Activated naive CD4-positive, alpha-beta T cell treated with anti-CD3 and anti-CD28 coated beads, Interleukin-2, amount 50 U/mL, for 24 hours (primary cell): ENCODE data around the gene NISCH.

ENCODE experiments used
- H3K27ac Mint-ChIP-seq: one replicate; pipeline ENCODE4 v1.8.0; 2021; ENCODE audit warnings: mild to moderate bottlenecking, mixed read lengths
- H3K27me3 Mint-ChIP-seq: one replicate; pipeline ENCODE4 v1.8.0; 2021; ENCODE audit warnings: mixed read lengths
- H3K36me3 Mint-ChIP-seq: one replicate; pipeline ENCODE4 v1.8.0; 2021; ENCODE audit warnings: mixed read lengths
- H3K4me1 Mint-ChIP-seq: one replicate; pipeline ENCODE4 v1.8.0; 2021; ENCODE audit warnings: mixed read lengths
- H3K4me3 Mint-ChIP-seq: one replicate; pipeline ENCODE4 v1.8.0; 2021; ENCODE audit warnings: mild to moderate bottlenecking, mixed read lengths
- H3K9me3 Mint-ChIP-seq: one replicate; pipeline ENCODE4 v1.8.0; 2021; ENCODE audit warnings: mixed read lengths

NISCH gene

DNA sequence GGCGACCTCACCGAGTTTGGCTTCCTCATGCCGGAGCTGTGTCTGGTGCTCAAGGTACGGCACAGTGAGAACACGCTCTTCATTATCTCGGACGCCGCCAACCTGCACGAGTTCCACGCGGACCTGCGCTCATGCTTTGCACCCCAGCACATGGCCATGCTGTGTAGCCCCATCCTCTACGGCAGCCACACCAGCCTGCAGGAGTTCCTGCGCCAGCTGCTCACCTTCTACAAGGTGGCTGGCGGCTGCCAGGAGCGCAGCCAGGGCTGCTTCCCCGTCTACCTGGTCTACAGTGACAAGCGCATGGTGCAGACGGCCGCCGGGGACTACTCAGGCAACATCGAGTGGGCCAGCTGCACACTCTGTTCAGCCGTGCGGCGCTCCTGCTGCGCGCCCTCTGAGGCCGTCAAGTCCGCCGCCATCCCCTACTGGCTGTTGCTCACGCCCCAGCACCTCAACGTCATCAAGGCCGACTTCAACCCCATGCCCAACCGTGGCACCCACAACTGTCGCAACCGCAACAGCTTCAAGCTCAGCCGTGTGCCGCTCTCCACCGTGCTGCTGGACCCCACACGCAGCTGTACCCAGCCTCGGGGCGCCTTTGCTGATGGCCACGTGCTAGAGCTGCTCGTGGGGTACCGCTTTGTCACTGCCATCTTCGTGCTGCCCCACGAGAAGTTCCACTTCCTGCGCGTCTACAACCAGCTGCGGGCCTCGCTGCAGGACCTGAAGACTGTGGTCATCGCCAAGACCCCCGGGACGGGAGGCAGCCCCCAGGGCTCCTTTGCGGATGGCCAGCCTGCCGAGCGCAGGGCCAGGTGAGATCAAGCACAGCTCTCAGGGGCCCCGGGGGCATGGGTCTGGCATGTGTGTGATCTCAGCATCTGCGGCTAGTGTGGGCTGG, 32.6 kb downstream of the NISCH start:
- no peak overlapping the region for H3K27ac Mint-ChIP-seq
- H3K9me3 Mint-ChIP-seq: no peaks in the 10 kb centered on the region
- H3K36me3 Mint-ChIP-seq: peaks cover 2% of the 10 kb centered on the region
- no peaks in the 10 kb centered on the region for H3K27me3 Mint-ChIP-seq
- no peaks in the 10 kb centered on the region for H3K4me1 Mint-ChIP-seq
- no peak overlapping the region for H3K4me3 Mint-ChIP-seq

DNA sequence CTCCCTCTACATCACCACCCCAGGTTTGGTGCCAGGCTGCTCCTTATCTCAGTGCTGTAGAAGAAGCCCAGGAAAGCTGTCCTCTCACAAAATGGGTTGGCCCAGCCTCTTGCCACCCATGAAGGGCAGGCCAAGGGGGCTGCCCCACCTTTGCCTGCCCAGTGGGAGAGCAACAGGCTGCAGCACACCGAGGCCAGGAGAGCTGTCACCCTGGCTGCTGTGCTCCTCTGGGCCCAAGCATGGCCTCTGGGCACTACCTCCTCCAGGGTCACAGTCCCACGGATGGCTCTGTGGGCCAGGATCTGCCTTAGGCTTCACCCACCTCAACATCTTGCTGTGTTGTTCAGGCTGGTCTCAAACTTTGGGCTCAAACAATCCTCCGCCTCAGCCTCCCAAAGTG, 33.3 kb downstream of the NISCH start:
- H3K4me1 Mint-ChIP-seq: no peaks in the 10 kb centered on the region
- H3K36me3 Mint-ChIP-seq: peaks cover 2% of the 10 kb centered on the region
- H3K27ac Mint-ChIP-seq: no peak overlapping the region
- H3K27me3 Mint-ChIP-seq: no peaks in the 10 kb centered on the region
- no peaks in the 10 kb centered on the region for H3K9me3 Mint-ChIP-seq
- no peak overlapping the region for H3K4me3 Mint-ChIP-seq

DNA sequence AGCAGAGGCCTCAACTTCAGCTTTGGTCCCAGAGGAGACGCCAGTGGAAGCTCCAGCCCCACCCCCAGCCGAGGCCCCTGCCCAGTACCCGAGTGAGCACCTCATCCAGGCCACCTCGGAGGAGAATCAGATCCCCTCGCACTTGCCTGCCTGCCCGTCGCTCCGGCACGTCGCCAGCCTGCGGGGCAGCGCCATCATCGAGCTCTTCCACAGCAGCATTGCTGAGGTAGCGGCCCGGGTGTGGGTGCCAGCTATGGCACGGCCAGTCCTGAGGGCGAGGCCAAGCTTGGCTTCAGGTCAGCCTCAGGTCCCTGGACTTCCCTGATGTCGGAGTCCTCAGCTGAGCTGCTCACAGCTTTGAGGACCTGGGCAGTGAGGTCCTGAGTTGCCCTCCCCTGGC, 34.0 kb downstream of the NISCH start:
- H3K36me3 Mint-ChIP-seq: peaks cover 2% of the 10 kb centered on the region
- H3K27me3 Mint-ChIP-seq: no peaks in the 10 kb centered on the region
- H3K4me1 Mint-ChIP-seq: no peaks in the 10 kb centered on the region
- no peak overlapping the region for H3K27ac Mint-ChIP-seq
- H3K9me3 Mint-ChIP-seq: no peaks in the 10 kb centered on the region
- H3K4me3 Mint-ChIP-seq: no peak overlapping the region

DNA sequence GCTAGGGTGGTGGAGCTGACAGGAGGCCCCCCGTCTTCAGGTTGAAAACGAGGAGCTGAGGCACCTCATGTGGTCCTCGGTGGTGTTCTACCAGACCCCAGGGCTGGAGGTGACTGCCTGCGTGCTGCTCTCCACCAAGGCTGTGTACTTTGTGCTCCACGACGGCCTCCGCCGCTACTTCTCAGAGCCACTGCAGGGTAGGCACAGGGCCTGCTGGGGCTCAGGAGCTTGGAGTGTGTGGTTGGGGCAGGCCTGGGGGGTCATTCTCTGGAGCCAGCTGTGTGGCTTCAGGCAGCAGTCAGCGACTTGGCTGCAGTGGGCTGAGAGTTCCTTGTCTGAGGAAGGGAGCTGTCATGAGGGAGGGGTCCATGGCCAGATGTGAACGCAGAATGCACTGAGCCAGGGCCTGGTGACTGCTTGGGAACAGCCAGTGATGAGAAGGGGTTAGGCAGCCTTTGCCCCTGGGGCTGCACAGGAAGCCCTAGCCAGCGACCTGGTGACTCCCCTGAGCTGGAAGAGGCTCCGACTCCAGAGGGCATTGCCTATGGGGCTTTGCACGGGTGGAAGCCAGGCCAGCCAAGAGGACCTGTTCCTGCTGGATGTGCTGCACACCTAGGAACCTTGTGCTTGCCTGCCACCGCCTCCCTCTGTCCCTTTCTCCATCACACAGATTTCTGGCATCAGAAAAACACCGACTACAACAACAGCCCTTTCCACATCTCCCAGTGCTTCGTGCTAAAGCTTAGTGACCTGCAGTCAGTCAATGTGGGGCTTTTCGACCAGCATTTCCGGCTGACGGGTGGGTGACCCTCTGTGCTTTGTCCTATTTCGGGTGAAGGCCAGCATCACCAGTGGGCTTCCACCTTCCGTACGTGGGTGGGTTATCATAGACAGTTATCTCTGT, 34.9 kb downstream of the NISCH start:
- Mint-ChIP-seq H3K4me3 (no peak overlapping the region), H3K27me3 (no peaks in the 10 kb centered on the region), H3K36me3 (peaks cover 2% of the 10 kb centered on the region), H3K9me3 (no peaks in the 10 kb centered on the region), H3K27ac (no peak overlapping the region), H3K4me1 (no peaks in the 10 kb centered on the region)

DNA sequence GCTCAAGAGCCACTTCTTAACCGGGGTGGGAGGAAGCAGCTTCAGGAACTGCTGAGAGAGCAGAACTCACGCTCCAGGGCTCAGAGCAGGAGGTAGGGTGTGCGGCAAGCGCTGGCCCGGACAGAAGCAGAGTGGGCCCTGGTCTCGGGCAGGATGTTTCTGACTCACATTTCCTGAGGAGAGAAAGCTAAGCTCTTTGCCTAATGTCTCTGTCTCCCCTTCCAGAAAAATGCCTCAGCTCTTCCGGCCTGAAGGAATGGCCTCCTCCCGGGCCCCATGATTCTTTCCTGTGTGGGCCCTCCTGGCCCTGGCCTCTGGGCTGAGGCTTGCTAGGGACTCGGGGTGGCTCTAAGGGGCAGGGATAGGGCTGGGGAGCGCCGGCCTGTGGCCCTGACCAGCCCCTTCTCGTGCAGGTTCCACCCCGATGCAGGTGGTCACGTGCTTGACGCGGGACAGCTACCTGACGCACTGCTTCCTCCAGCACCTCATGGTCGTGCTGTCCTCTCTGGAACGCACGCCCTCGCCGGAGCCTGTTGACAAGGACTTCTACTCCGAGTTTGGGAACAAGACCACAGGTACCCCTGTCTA, 35.6 kb downstream of the NISCH start:
- Mint-ChIP-seq H3K4me1 (no peaks in the 10 kb centered on the region), H3K4me3 (no peak overlapping the region), H3K36me3 (peaks cover 2% of the 10 kb centered on the region), H3K27ac (no peak overlapping the region), H3K9me3 (no peaks in the 10 kb centered on the region), H3K27me3 (no peaks in the 10 kb centered on the region)

DNA sequence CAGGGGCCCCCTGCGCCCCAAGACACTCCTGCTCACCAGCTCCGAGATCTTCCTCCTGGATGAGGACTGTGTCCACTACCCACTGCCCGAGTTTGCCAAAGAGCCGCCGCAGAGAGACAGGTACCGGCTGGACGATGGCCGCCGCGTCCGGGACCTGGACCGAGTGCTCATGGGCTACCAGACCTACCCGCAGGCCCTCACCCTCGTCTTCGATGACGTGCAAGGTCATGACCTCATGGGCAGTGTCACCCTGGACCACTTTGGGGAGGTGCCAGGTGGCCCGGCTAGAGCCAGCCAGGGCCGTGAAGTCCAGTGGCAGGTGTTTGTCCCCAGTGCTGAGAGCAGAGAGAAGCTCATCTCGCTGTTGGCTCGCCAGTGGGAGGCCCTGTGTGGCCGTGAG, 36.7 kb downstream of the NISCH start:
- peaks cover 2% of the 10 kb centered on the region for H3K36me3 Mint-ChIP-seq
- no peak overlapping the region for H3K4me3 Mint-ChIP-seq
- H3K27ac Mint-ChIP-seq: no peak overlapping the region
- H3K9me3 Mint-ChIP-seq: no peaks in the 10 kb centered on the region
- no peaks in the 10 kb centered on the region for H3K4me1 Mint-ChIP-seq
- no peaks in the 10 kb centered on the region for H3K27me3 Mint-ChIP-seq

DNA sequence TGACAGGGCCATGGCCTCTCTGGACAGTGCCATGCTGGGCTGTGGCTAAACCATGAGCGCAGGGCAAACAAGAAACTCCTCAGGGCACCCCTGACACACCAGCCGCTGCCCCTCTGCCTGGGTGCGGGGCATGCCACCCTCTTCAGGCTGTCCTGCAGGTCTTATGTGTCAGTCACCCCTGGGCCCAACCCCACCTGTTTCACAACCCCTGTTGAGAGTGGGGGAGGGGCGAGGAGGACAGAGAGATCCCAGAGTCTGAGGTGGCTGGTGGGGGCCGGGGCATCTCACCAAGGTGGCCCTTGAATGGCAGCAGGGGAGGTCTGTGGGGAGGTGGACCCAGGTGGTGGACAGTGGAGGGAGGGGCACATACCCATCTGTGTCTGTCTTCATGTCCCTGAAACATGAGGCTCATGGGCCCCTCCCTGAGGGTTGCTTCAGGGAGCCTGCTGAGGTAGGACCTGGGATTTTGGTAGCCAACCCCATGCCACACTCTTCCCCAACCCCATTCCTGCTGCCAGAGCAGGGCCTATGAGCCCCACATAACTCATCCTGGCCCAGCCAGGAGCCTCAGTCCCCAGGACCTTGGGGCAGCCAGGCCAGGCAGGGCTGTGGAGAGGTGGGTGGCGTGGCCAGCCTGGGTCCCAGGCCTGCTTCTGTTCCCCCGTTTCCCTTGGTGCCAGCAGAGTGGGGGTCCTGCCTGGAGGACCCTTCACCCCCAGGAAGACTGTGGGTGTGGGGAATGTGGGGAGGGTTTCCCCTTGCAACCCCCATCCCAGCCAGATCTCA, 38.0 kb downstream of the NISCH start:
- H3K36me3 Mint-ChIP-seq: no peaks in the 10 kb centered on the region
- no peak overlapping the region for H3K27ac Mint-ChIP-seq
- H3K9me3 Mint-ChIP-seq: no peaks in the 10 kb centered on the region
- H3K4me1 Mint-ChIP-seq: no peaks in the 10 kb centered on the region
- H3K4me3 Mint-ChIP-seq: no peak overlapping the region
- H3K27me3 Mint-ChIP-seq: no peaks in the 10 kb centered on the region

DNA sequence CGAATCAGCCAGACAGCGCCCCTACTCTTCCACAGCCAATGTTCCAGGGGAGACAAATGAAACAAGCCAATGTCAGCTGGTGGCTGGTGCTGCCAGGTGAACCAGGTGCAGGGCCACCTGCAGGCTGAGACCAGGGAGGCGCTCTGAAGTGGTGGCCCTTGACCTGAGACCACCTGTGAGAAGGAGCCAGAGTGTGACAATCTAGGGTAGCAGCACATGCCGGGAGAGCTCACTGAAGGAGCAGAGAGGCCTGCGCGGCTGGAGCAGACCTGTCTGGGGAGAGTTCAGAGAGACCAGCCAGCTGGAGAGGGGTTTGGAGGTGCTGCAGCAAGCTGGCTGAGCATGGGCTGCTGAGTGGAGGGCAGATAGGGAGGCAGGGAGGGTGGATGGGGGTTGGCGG, 39.0 kb downstream of the NISCH start:
- Mint-ChIP-seq H3K4me3 (no peak overlapping the region), H3K9me3 (no peaks in the 10 kb centered on the region), H3K4me1 (no peaks in the 10 kb centered on the region), H3K36me3 (no peaks in the 10 kb centered on the region), H3K27me3 (no peaks in the 10 kb centered on the region), H3K27ac (no peak overlapping the region)

DNA sequence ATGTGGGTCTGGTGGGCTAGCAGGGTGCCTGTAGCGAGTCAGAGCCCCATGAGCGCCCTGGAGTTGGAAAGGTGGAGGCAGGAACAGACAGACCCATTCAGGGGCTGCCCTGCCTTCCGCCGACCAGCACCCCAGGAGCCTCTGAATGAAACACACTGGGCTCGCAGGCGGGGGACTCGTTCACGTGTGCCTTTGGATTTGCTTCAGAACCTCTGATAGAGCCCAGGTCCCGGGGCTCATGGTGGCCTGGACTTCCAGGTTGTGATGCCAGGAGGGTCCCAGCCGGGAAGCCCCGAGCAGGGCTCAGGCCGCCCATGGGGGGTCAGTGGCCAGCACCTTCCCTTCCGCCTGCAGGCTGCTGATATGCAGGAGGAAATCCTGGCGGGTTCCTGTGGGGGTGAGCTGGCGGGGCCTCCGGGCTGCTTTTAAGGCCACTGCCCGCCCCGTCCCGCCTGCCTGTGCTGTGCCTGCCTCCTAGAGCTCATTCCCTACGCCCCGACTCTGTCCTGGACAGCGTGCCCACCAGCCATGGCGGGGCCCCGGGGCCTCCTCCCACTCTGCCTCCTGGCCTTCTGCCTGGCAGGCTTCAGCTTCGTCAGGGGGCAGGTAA, 39.6 kb downstream of the NISCH start, which contains the start of gene STAB1:
TSS of gene STAB1 (plus strand) at position 453 of the 610 bp plus-strand sequence. CDS start at position 529, 76 bp downstream.
- no peak within 1 kb of the TSS for H3K4me3 Mint-ChIP-seq
- H3K9me3 Mint-ChIP-seq: no peaks in the 10 kb centered on the region
- H3K4me1 Mint-ChIP-seq: no peaks in the 10 kb centered on the region
- H3K36me3 Mint-ChIP-seq: no peaks in the 10 kb centered on the region
- H3K27ac Mint-ChIP-seq: no peak within 1 kb of the TSS
- no peaks in the 10 kb centered on the region for H3K27me3 Mint-ChIP-seq

DNA sequence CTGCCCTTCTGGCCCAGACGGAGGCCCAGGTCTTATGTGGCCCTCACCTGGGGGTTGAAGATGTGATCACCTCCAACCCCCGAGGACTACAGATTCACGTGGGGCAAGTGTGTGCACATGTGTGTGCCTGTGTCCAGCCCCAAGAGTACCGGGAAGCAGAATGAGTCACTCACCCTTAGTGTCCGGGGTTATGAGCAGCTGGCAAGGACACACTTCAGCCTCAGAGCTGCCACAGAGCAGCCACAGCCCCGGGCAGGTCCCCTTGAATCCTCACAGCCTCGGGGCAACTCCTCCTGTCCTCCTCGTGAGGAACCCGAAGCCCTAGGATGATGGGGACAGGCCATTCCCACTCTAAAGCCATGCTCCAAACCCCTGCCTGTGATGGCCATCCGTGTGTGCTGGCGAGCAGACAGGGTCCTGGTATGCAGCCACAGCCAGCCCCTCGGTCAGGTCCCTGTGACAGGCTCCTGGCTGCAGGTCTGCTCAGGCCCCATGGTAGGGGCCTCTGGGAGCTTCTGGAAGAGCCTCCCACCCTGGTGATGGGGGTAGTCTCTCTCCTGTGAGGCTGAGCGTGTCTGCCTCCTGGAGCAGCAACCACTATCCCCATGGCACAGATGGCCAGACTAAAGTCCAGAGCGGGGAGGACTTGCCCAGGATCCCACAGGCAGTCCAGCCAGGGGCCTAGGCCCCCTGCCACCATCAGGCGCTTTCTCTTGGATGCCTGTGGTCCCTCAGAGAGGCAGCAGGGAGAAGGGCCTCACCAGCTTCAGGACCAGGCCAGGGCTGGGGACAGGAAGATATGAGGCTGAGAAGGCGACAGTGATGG, 40.6 kb downstream of the NISCH start:
- Mint-ChIP-seq H3K4me1 (no peaks in the 10 kb centered on the region), H3K27ac (no peak overlapping the region), H3K36me3 (no peaks in the 10 kb centered on the region), H3K27me3 (no peaks in the 10 kb centered on the region), H3K4me3 (no peak overlapping the region), H3K9me3 (no peaks in the 10 kb centered on the region)

DNA sequence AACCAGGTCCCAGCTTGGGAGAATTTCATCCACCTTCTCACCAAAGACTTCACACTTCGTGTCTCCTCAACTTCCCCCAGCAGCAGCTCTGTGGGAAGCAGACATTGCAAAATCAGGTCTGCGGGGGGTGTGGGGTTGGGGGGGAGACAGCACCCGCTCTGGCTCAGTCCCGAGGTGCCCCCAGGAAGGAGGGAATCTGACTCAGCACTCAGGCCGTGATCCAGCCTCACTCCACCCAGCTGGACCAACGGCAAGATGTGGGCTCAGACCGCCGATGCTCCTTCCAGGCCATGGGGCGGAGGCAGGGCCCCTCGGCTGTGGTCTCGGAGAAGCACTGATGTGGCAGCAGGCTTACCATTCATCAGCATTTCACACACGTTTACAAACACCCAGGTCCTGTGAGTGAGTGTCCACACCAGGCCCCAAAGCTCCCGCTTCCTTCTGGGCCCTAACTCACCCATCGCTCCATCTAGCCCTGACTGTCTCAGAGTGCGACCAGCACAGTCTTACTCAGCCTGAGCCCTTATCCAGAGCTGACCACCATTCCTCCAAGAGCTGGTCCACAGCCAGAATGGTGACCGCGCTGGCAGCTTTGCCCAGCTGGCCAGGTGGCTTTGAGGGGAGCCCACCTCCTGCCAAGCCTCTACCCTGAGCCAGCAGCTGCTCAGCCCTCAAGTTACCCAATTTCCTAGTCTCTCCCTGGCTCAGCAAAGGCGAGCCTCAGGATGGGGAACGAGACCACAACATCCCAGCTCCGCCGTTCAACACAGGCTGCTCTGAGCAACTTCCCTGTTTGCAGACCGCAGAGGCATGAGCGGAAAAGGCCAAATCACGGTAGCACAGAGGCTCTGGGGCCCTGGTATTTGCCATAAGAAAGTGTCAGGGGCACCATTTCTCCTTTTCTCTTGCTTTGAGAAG, 43.0 kb downstream of the NISCH start:
- Mint-ChIP-seq H3K36me3 (no peaks in the 10 kb centered on the region), H3K9me3 (no peaks in the 10 kb centered on the region), H3K4me3 (no peak overlapping the region), H3K4me1 (no peaks in the 10 kb centered on the region), H3K27me3 (no peaks in the 10 kb centered on the region), H3K27ac (no peak overlapping the region)

DNA sequence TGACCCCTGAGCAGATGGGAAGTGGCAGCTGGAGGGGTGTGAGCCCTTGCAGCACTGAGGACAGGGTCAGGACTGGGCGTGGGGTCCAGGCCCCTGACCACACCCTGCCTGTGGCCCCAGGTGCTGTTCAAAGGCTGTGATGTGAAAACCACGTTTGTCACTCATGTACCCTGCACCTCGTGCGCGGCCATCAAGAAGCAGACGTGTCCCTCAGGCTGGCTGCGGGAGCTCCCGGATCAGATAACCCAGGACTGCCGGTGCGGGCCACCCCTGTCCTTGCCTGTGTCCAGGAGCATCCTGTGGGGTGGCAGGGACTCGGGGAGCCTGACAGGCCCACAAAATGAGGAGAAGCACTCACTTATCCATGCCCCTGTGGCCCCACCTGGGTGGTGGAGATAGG, 45.6 kb downstream of the NISCH start:
- H3K27me3 Mint-ChIP-seq: no peaks in the 10 kb centered on the region
- no peaks in the 10 kb centered on the region for H3K36me3 Mint-ChIP-seq
- H3K9me3 Mint-ChIP-seq: no peaks in the 10 kb centered on the region
- no peak overlapping the region for H3K4me3 Mint-ChIP-seq
- no peaks in the 10 kb centered on the region for H3K4me1 Mint-ChIP-seq
- H3K27ac Mint-ChIP-seq: no peak overlapping the region

DNA sequence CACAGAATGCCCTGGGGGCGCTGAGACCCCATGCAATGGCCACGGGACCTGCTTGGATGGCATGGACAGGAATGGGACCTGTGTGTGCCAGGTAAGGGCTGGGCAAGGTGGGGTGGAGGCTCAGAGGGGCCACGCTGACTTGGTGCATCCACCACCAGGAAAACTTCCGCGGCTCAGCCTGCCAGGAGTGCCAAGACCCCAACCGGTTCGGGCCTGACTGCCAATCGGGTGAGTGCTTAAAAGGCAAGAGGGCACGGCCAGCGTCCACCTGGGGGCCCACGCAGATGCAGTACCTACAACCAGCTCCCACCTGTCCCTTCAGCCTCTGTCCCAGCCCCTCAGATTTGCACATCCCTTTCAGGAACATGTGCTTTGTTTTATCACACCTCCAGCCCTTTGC, 46.6 kb downstream of the NISCH start:
- no peak overlapping the region for H3K4me3 Mint-ChIP-seq
- H3K4me1 Mint-ChIP-seq: no peaks in the 10 kb centered on the region
- H3K36me3 Mint-ChIP-seq: no peaks in the 10 kb centered on the region
- no peak overlapping the region for H3K27ac Mint-ChIP-seq
- H3K9me3 Mint-ChIP-seq: no peaks in the 10 kb centered on the region
- H3K27me3 Mint-ChIP-seq: no peaks in the 10 kb centered on the region
